Smooth muscle cell (in vitro differentiated cells): ENCODE data around the gene CLASRP. TPM values are rescaled to one million over a fixed set of nuclear protein-coding genes. Genes with fewer than 3 reads are reported as not detected.

ENCODE experiments used
- DNase-seq: peaks from one replicate; lab custom pipeline; 2025; ENCODE audit not compliant: unreplicated experiment; lab: John Stamatoyannopoulos, UW
- H2AFZ ChIP-seq: fragments of 200-600 bp; sonication (generic); 2 replicates; pipeline ENCODE4 v1.6.0; 2016; ENCODE audit warnings: antibody characterized with exemption, low read depth, mild to moderate bottlenecking
- H3F3A ChIP-seq: fragments of 200-600 bp; sonication (generic); 2 replicates; pipeline ENCODE4 v1.6.0; 2017; ENCODE audit warnings: antibody characterized with exemption, low read depth
- H3K27ac ChIP-seq: fragments of 200-600 bp; sonication (generic); 2 replicates; pipeline ENCODE4 v1.5.1; 2016; ENCODE audit warnings: low read depth, mild to moderate bottlenecking
- H3K27me3 ChIP-seq: fragments of 200-600 bp; sonication (generic); 2 replicates; pipeline ENCODE4 v1.6.1; 2016; ENCODE audit warnings: low read depth, mild to moderate bottlenecking
- H3K36me3 ChIP-seq: fragments of 200-600 bp; sonication (generic); 2 replicates; pipeline ENCODE4 v1.5.1; 2016; ENCODE audit warnings: low read depth
- H3K4me1 ChIP-seq: fragments of 200-600 bp; sonication (generic); 2 replicates; pipeline ENCODE4 v1.5.1; 2016; ENCODE audit warnings: low read depth
- H3K4me2 ChIP-seq: fragments of 200-600 bp; sonication (generic); 2 replicates; pipeline ENCODE4 v1.6.0; 2016; ENCODE audit warnings: mild to moderate bottlenecking
- H3K4me3 ChIP-seq: fragments of 200-600 bp; sonication (generic); 2 replicates; pipeline ENCODE4 v1.5.1; 2016; ENCODE audit warnings: mild to moderate bottlenecking
- H3K79me2 ChIP-seq: fragments of 200-600 bp; sonication (generic); 2 replicates; pipeline ENCODE4 v1.6.0; 2016; ENCODE audit warnings: low read depth, mild to moderate bottlenecking
- H3K9ac ChIP-seq: fragments of 200-600 bp; sonication (generic); 2 replicates; pipeline ENCODE4 v1.6.0; 2016; ENCODE audit warnings: low read depth
- H3K9me3 ChIP-seq: fragments of 200-600 bp; sonication (generic); replicated peaks from 2 replicates; pipeline ENCODE4 v1.5.1; 2016; ENCODE audit warnings: low read depth
- H4K20me1 ChIP-seq: fragments of 200-600 bp; sonication (generic); 2 replicates; pipeline ENCODE4 v1.6.0; 2016; ENCODE audit warnings: low read depth
- WGBS: methylation state at CpG from one replicate; pipeline ENCODE4 v1.1.7; 2016; ENCODE audit warnings: low lambda C conversion rate; 5-methylcytosine and 5-hydroxymethylcytosine counted together
- polyA plus RNA-seq: library from polyadenylated mRNA; unstranded; fragments of >200 nt; fragmentation: Nextera tagmentation; extraction: Ambion mirVana; gene quantifications from 2 replicates; pipeline ENCODE4 v1.2.1, GENCODE V29; 2016
- total RNA-seq: library from RNA; depleted of rRNA; stranded (reverse); fragments of >200 nt; gene quantifications from 2 replicates; pipeline ENCODE4 v1.2.3, GENCODE V29; 2014
- TF ChIP-seq, protein P1 (sequence below): fragments of 200-600 bp; sonication (generic); IDR thresholded peaks from 2 replicates; pipeline ENCODE4 v1.5.1; 2017; ENCODE audit warnings: borderline replicate concordance, mild to moderate bottlenecking, antibody characterized with exemption; ENCODE audit not compliant: insufficient read depth, poor library complexity, severe bottlenecking

Gene CLASRP
- total and polyA plus RNA-seq, 2 experiments from 2014 or later: 24.3 to 34.6 TPM

DNA sequence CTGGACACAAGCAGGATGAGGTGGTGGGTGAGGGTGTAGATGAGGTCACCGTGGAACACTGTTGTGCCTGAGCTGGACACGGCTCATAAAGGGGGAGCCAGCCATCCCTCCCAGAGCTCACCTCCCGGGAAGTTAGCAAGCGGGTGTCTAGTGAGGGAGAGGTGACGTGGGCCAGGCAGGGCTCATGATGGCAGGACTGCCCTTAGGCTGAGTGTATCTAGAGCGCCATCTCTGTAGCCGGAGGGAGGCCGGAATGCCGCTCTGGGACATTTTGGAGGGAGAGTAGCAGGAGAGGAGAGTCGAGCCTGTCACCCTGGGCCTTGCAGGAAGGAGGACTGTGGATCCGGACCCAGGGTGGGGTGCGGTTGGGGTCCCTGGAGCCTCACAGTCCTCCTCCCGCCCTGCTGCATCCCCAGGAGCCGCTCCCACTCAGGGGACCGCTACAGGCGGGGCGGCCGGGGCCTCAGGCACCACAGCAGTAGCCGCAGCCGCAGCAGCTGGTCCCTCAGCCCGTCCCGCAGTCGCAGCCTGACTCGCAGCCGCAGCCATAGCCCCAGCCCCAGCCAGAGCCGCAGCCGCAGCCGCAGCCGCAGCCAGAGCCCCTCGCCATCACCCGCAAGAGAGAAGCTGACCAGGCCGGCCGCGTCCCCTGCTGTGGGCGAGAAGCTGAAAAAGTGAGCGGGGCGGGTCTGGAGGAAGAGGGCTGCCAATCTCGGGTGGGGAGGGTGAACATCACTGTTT, 28.2 kb downstream of the CLASRP start:
- DNase-seq: no peak
- H3K4me1 ChIP-seq: no peaks in the 10 kb centered on the region
- H3K4me3 ChIP-seq: no peak overlapping the region
- no peak overlapping the region for H3K9ac ChIP-seq
- H3K4me2 ChIP-seq: no peak overlapping the region
- H3K27me3 ChIP-seq: no peaks in the 10 kb centered on the region
- H3F3A ChIP-seq: no peaks in the 10 kb centered on the region
- peaks cover 13% of the 10 kb centered on the region for H4K20me1 ChIP-seq
- TF ChIP-seq, protein P1, sequence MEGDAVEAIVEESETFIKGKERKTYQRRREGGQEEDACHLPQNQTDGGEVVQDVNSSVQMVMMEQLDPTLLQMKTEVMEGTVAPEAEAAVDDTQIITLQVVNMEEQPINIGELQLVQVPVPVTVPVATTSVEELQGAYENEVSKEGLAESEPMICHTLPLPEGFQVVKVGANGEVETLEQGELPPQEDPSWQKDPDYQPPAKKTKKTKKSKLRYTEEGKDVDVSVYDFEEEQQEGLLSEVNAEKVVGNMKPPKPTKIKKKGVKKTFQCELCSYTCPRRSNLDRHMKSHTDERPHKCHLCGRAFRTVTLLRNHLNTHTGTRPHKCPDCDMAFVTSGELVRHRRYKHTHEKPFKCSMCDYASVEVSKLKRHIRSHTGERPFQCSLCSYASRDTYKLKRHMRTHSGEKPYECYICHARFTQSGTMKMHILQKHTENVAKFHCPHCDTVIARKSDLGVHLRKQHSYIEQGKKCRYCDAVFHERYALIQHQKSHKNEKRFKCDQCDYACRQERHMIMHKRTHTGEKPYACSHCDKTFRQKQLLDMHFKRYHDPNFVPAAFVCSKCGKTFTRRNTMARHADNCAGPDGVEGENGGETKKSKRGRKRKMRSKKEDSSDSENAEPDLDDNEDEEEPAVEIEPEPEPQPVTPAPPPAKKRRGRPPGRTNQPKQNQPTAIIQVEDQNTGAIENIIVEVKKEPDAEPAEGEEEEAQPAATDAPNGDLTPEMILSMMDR: no peak
- H2AFZ ChIP-seq: no peak overlapping the region
- H3K27ac ChIP-seq: no peak overlapping the region
- H3K79me2 ChIP-seq: no peaks in the 10 kb centered on the region
- H3K9me3 ChIP-seq: no peaks in the 10 kb centered on the region
- no peaks in the 10 kb centered on the region for H3K36me3 ChIP-seq
- WGBS: 98% methylated on average over 37 of the region's 38 CpGs

DNA sequence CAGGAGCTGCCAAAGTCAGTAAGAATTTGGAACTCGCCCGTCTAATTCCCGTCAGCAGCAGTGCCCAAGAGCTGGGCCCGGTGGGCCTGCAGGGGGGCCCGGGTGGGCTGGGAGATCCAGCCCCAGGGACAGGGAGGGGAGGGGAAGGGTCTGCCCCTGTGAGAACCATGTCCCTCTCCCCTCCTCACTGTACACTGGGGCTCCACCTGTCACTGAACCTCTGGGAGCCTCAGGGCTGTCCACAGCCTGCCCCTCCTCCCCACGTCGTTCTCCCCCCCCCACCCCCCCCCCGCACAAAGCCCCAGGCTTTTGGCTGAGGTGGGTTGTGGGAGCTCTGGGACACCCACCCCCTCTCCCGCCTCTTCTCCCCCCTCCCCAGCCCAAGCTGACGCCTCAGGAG, 29.2 kb downstream of the CLASRP start:
- Histone ChIP-seq H3K9me3 (no peaks in the 10 kb centered on the region), H3K4me1 (no peaks in the 10 kb centered on the region), H3K36me3 (no peaks in the 10 kb centered on the region), H3K27ac (no peak overlapping the region), H2AFZ (no peak overlapping the region), H3K4me3 (no peak overlapping the region), H3K9ac (no peak overlapping the region), H3K27me3 (no peaks in the 10 kb centered on the region), H3F3A (no peaks in the 10 kb centered on the region), H3K79me2 (no peaks in the 10 kb centered on the region), H3K4me2 (no peak overlapping the region), H4K20me1 (peaks cover 13% of the 10 kb centered on the region)
- TF ChIP-seq, protein P1: no peak
- no peak for DNase-seq
- WGBS: no CpG with 5 or more reads among the region's 10 CpGs

DNA sequence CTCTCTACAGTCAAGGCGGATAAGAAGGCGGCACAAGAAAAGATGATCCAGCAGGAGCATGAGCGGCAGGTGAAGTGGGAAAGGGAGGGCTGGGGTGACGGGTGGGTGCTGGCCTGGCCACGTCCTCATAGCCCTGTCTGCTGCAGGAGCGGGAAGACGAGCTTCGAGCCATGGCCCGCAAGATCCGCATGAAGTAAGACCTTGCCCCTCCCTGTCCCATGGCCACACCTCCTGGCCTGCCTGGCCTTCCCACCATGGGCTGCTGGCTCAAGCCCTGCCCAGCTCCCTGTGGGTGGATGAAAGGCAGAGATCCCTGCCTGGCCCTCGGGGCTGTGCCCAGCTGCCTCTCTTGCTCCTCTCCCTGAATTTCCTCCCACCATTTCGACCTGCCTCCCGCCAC, 30.2 kb downstream of the CLASRP start:
- no peaks in the 10 kb centered on the region for H3K36me3 ChIP-seq
- H3K9ac ChIP-seq: no peak overlapping the region
- no peaks in the 10 kb centered on the region for H3K79me2 ChIP-seq
- DNase-seq: no peak
- no peak overlapping the region for H3K4me3 ChIP-seq
- 70% methylated on average over 13 of the region's 13 CpGs for WGBS
- no peaks in the 10 kb centered on the region for H3K27me3 ChIP-seq
- no peak overlapping the region for H3K4me2 ChIP-seq
- H2AFZ ChIP-seq: no peak overlapping the region
- H3K27ac ChIP-seq: no peak overlapping the region
- no peaks in the 10 kb centered on the region for H3K4me1 ChIP-seq
- TF ChIP-seq, protein P1: no peak
- H3F3A ChIP-seq: no peaks in the 10 kb centered on the region
- H3K9me3 ChIP-seq: no peaks in the 10 kb centered on the region
- peaks cover 13% of the 10 kb centered on the region for H4K20me1 ChIP-seq

DNA sequence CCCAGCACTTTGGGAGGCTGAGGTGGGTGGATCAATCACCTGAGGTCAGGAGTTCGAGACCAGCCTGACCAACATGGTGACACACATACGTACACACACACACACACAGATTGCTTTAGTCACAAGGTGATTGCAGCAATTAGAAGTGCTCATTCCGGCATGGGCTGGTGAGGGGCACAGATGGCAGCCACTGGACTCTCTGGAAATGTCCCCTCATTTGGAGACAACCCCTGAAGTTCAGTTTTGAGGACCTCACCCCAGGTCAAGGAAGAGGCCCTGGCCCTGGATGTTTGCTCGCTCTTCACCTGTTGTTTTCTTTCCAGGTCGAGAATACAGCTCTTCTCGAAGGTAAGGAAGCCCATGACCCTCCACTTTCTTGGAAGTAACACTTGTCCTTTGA, 31.4 kb downstream of the CLASRP start:
- WGBS: 98% methylated on average over 6 of the region's 6 CpGs
- no peak overlapping the region for H3K4me2 ChIP-seq
- H3K79me2 ChIP-seq: no peaks in the 10 kb centered on the region
- no peaks in the 10 kb centered on the region for H3K9me3 ChIP-seq
- no peaks in the 10 kb centered on the region for H3K27me3 ChIP-seq
- TF ChIP-seq, protein P1: no peak
- H3K4me3 ChIP-seq: no peak overlapping the region
- no peak for DNase-seq
- peaks cover 6% of the 10 kb centered on the region for H4K20me1 ChIP-seq
- peaks cover 9% of the 10 kb centered on the region for H3K4me1 ChIP-seq
- no peak overlapping the region for H3K27ac ChIP-seq
- H3K9ac ChIP-seq: no peak overlapping the region
- H2AFZ ChIP-seq: no peak overlapping the region
- peaks cover 8% of the 10 kb centered on the region for H3F3A ChIP-seq
- H3K36me3 ChIP-seq: no peaks in the 10 kb centered on the region
